ENCODE measurements around the gene DEFB132.
"Not testable (repeated sequence)": the region's sequence is repeated elsewhere in the genome, so short reads cannot be mapped to it uniquely, and the experiment has no call there.

Gene DEFB132

GRCh38 chr20:257419-257818 lies at the start of gene DEFB132:
DEFB132 (plus strand) TSS chr20:257724; CDS start chr20:257779, 55 bp downstream.
- Histone ChIP-seq H3K36me3 (ENCODE audit: control insufficient read depth, insufficient read depth, low read length) (no peaks in the 10 kb centered on the region), H3K27ac (ENCODE audit: low read depth, low read length) (no peak within 1 kb of the TSS), H3K27me3 (ENCODE audit: control insufficient read depth, insufficient read depth, low read length) (peaks cover 79% of the 10 kb centered on the region), H3K4me3 (ENCODE audit: low read depth, low read length) (no peak within 1 kb of the TSS), H3K9ac (ENCODE audit: low read length) (no peak within 1 kb of the TSS), H3K4me1 (ENCODE audit: control insufficient read depth, insufficient read depth, low read length) (no peaks in the 10 kb centered on the region; the same call in 1 of the 2 replicates), H3K9me3 (ENCODE audit: control insufficient read depth, insufficient read depth, low read depth, low read length) (no peaks in the 10 kb centered on the region)

GRCh38 chr20:208942-209566 lies 48.5 kb upstream of the DEFB132 start:
- no peak overlapping the region for H3K4me3 ChIP-seq (ENCODE audit: low read depth, low read length)
- no peaks in the 10 kb centered on the region for H3K4me1 ChIP-seq (ENCODE audit: control insufficient read depth, insufficient read depth, low read length)
- H3K9me3 ChIP-seq (ENCODE audit: control insufficient read depth, insufficient read depth, low read depth, low read length), result no peaks in the 10 kb centered on the region
- peaks cover 39% of the 10 kb centered on the region for H3K27me3 ChIP-seq (ENCODE audit: control insufficient read depth, insufficient read depth, low read length)
- no peaks in the 10 kb centered on the region for H3K36me3 ChIP-seq (ENCODE audit: control insufficient read depth, insufficient read depth, low read length)
- H3K27ac ChIP-seq (ENCODE audit: low read depth, low read length), result no peak overlapping the region
- H3K9ac ChIP-seq (ENCODE audit: low read length), result no peak overlapping the region

- peaks cover 40% of the 10 kb centered on the region for H3K27me3 ChIP-seq (ENCODE audit: control insufficient read depth, insufficient read depth, low read length)
- no peak overlapping the region for H3K9ac ChIP-seq (ENCODE audit: low read length)
- no peaks in the 10 kb centered on the region for H3K9me3 ChIP-seq (ENCODE audit: control insufficient read depth, insufficient read depth, low read depth, low read length)
- H3K36me3 ChIP-seq (ENCODE audit: control insufficient read depth, insufficient read depth, low read length), result no peaks in the 10 kb centered on the region
- H3K4me3 ChIP-seq (ENCODE audit: low read depth, low read length), result no peak overlapping the region
- H3K4me1 ChIP-seq (ENCODE audit: control insufficient read depth, insufficient read depth, low read length), result no peaks in the 10 kb centered on the region
- no peak overlapping the region for H3K27ac ChIP-seq (ENCODE audit: low read depth, low read length)
These were observed 46.6 kb upstream of the DEFB132 start for GRCh38 chr20:210809-211502.

- peaks cover 59% of the 10 kb centered on the region for H3K27me3 ChIP-seq (ENCODE audit: control insufficient read depth, insufficient read depth, low read length)
These were observed 43.1 kb upstream of the DEFB132 start for GRCh38 chr20:214383-214782.

GRCh38 chr20:215796-216195 lies 41.7 kb upstream of the DEFB132 start:
- no peak overlapping the region for H3K9ac ChIP-seq (ENCODE audit: low read length)
- H3K4me1 ChIP-seq (ENCODE audit: control insufficient read depth, insufficient read depth, low read length), result no peaks in the 10 kb centered on the region
- H3K36me3 ChIP-seq (ENCODE audit: control insufficient read depth, insufficient read depth, low read length), result no peaks in the 10 kb centered on the region
- H3K27me3 ChIP-seq (ENCODE audit: control insufficient read depth, insufficient read depth, low read length), result peaks cover 63% of the 10 kb centered on the region
- no peak overlapping the region for H3K27ac ChIP-seq (ENCODE audit: low read depth, low read length)
- no peaks in the 10 kb centered on the region for H3K9me3 ChIP-seq (ENCODE audit: control insufficient read depth, insufficient read depth, low read depth, low read length)
- no peak overlapping the region for H3K4me3 ChIP-seq (ENCODE audit: low read depth, low read length)

More at GRCh38 chr20:214383-214782, 43.1 kb upstream of the DEFB132 start:
- Histone ChIP-seq H3K9ac (ENCODE audit: low read length) (no peak overlapping the region), H3K9me3 (ENCODE audit: control insufficient read depth, insufficient read depth, low read depth, low read length) (no peaks in the 10 kb centered on the region), H3K36me3 (ENCODE audit: control insufficient read depth, insufficient read depth, low read length) (no peaks in the 10 kb centered on the region), H3K4me3 (ENCODE audit: low read depth, low read length) (no peak overlapping the region), H3K27ac (ENCODE audit: low read depth, low read length) (no peak overlapping the region), H3K4me1 (ENCODE audit: control insufficient read depth, insufficient read depth, low read length) (no peaks in the 10 kb centered on the region)

- Histone ChIP-seq H3K9me3 (ENCODE audit: control insufficient read depth, insufficient read depth, low read depth, low read length) (no peaks in the 10 kb centered on the region), H3K9ac (ENCODE audit: low read length) (no peak overlapping the region), H3K27ac (ENCODE audit: low read depth, low read length) (no peak overlapping the region), H3K4me1 (ENCODE audit: control insufficient read depth, insufficient read depth, low read length) (no peaks in the 10 kb centered on the region), H3K27me3 (ENCODE audit: control insufficient read depth, insufficient read depth, low read length) (peaks cover 52% of the 10 kb centered on the region), H3K4me3 (ENCODE audit: low read depth, low read length) (no peak overlapping the region), H3K36me3 (ENCODE audit: control insufficient read depth, insufficient read depth, low read length) (no peaks in the 10 kb centered on the region)
These were observed 40.3 kb upstream of the DEFB132 start for GRCh38 chr20:217266-217665.

- H3K4me3 ChIP-seq (ENCODE audit: low read depth, low read length), result no peak overlapping the region
These were observed 38.0 kb upstream of the DEFB132 start for GRCh38 chr20:219290-220115.

GRCh38 chr20:221258-221830 lies 36.2 kb upstream of the DEFB132 start:
- no peak overlapping the region for H3K9ac ChIP-seq (ENCODE audit: low read length)
- H3K27me3 ChIP-seq (ENCODE audit: control insufficient read depth, insufficient read depth, low read length), result peaks cover 53% of the 10 kb centered on the region
- no peaks in the 10 kb centered on the region for H3K4me1 ChIP-seq (ENCODE audit: control insufficient read depth, insufficient read depth, low read length)
- H3K4me3 ChIP-seq (ENCODE audit: low read depth, low read length), result no peak overlapping the region
- H3K36me3 ChIP-seq (ENCODE audit: control insufficient read depth, insufficient read depth, low read length), result no peaks in the 10 kb centered on the region
- no peak overlapping the region for H3K27ac ChIP-seq (ENCODE audit: low read depth, low read length)
- no peaks in the 10 kb centered on the region for H3K9me3 ChIP-seq (ENCODE audit: control insufficient read depth, insufficient read depth, low read depth, low read length)

More at GRCh38 chr20:219290-220115, 38.0 kb upstream of the DEFB132 start:
- H3K27ac ChIP-seq (ENCODE audit: low read depth, low read length), result no peak overlapping the region
- H3K9me3 ChIP-seq (ENCODE audit: control insufficient read depth, insufficient read depth, low read depth, low read length), result no peaks in the 10 kb centered on the region
- no peaks in the 10 kb centered on the region for H3K36me3 ChIP-seq (ENCODE audit: control insufficient read depth, insufficient read depth, low read length)
- H3K9ac ChIP-seq (ENCODE audit: low read length), result no peak overlapping the region
- peaks cover 55% of the 10 kb centered on the region for H3K27me3 ChIP-seq (ENCODE audit: control insufficient read depth, insufficient read depth, low read length)
- H3K4me1 ChIP-seq (ENCODE audit: control insufficient read depth, insufficient read depth, low read length), result no peaks in the 10 kb centered on the region

GRCh38 chr20:225879-226278 lies 31.6 kb upstream of the DEFB132 start:
- peaks cover 52% of the 10 kb centered on the region for H3K27me3 ChIP-seq (ENCODE audit: control insufficient read depth, insufficient read depth, low read length)
- H3K9me3 ChIP-seq (ENCODE audit: control insufficient read depth, insufficient read depth, low read depth, low read length); H3K4me3 ChIP-seq (ENCODE audit: low read depth, low read length); H3K36me3 ChIP-seq (ENCODE audit: control insufficient read depth, insufficient read depth, low read length); H3K27ac ChIP-seq (ENCODE audit: low read depth, low read length); H3K4me1 ChIP-seq (ENCODE audit: control insufficient read depth, insufficient read depth, low read length); H3K9ac ChIP-seq (ENCODE audit: low read length): not testable (repeated sequence)

- H3K9ac ChIP-seq (ENCODE audit: low read length), result no peak within 1 kb of the TSS
- no peak within 1 kb of the TSS for H3K4me3 ChIP-seq (ENCODE audit: low read depth, low read length)
- no peaks in the 10 kb centered on the region for H3K4me1 ChIP-seq (ENCODE audit: control insufficient read depth, insufficient read depth, low read length)
- no peak within 1 kb of the TSS for H3K27ac ChIP-seq (ENCODE audit: low read depth, low read length)
- no peaks in the 10 kb centered on the region for H3K9me3 ChIP-seq (ENCODE audit: control insufficient read depth, insufficient read depth, low read depth, low read length)
- H3K27me3 ChIP-seq (ENCODE audit: control insufficient read depth, insufficient read depth, low read length), result peaks cover 49% of the 10 kb centered on the region
- H3K36me3 ChIP-seq (ENCODE audit: control insufficient read depth, insufficient read depth, low read length), result no peaks in the 10 kb centered on the region
These were observed 30.6 kb upstream of the DEFB132 start, which contains the start of gene DEFB129 for GRCh38 chr20:226958-227357. DEFB129 (plus strand) TSS chr20:227258; CDS start chr20:227289, 31 bp downstream.

All from HUES6 (cell line).